GM18520 (cell line): ENCODE results near the gene PARD3.

ENCODE experiments used
- ATAC-seq: cut with Tn5 transposase; IDR thresholded peaks from one replicate; pipeline ENCODE4 v1.9.1; 2021; ENCODE audit not compliant: unreplicated experiment

The PARD3 gene

DNA sequence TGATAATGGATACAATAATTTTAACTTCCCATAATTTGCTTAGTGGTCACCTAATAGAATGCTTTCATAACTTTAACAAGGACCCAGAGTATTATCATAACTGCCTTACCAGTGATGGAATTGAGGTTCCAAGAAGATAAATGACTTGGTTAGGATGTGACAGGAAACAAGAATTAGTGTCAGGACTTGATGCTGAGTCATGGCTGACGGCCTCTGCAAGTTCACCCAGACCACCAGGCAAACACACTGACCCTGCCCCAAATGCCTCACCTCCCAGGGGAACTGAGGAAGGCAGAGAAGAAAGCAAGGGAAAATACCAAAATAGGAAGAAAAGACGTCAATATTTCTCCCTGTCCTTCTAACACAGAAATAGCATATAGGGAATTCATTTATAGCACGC is 636.3 kb downstream of the PARD3 start:
- ATAC-seq: no peak

DNA sequence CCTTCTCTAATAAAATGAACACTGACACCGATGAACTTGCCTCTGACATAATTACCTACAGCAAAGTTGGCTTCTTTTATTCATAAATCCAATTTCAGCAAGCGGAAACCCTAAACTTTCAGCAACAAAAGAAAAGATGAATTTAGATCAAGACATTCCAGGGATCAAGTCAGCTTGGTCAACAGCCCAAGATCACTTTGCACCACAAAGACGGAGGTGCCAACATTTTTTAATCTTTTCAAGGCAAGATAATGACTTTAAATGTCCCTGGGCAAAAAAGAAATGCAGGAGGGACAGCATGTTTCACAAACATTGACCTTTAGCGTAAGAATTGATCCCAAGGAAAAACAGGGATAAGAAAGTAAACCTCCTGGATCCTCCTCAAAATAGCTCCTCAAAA is 636.9 kb downstream of the PARD3 start:
- no peak for ATAC-seq

DNA sequence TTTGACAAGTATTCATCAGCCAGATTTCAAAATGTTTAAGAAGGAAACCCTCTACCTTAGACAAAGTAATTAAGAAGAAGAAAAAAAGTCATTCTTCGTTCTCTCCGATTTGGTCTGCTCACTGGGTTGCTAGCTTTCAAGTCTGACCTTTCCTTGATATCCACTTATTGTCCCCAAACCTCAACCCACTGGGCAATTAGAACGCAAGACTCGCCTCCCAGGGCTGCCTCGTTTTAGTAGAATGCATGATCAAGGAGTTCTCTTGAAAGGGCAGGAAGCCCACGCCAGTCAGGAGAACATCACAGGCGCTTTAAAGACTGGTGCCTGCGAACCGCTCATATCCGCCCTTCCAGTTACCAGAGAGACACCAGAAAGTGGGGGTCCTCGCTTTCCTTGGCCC is 637.7 kb downstream of the PARD3 start:
- ATAC-seq: no peak

DNA sequence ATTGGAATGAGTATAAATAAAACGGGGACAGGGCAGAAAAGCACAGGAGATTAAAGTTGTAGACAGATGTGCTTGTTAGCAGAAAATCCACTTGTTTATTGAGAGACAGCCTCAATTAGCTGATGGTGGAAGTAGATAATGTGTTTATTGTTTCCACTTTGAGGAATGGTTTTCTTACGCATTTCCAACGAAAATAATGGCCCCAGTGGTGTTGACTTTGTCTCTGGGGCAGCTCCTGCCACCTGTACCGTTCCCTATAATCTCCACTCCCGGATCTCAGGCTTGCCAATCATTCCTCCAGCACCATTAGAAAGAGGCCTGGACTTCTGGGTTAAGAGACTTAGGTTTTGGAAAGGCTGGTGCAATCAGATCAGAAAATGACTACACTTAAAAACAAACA is 638.7 kb downstream of the PARD3 start:
- no peak for ATAC-seq

DNA sequence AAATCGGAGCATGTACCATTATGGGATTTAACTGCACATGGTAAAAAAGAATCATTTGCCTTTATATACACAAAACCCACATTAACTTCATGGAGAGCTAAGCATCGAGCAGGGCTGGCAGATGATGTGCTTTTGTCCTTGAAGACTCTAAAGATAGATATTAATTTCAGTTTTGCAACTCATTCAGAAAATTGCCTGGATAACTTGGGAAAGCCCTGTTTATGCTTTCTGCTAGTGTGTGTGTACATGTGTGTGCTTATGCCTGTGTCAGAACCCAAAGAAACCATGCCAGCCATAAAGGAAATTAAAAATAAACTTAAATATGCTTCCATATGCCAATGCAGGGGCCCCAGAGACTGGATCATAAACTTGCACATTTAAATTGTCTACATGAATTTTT is 640.0 kb downstream of the PARD3 start:
- ATAC-seq: no peak

DNA sequence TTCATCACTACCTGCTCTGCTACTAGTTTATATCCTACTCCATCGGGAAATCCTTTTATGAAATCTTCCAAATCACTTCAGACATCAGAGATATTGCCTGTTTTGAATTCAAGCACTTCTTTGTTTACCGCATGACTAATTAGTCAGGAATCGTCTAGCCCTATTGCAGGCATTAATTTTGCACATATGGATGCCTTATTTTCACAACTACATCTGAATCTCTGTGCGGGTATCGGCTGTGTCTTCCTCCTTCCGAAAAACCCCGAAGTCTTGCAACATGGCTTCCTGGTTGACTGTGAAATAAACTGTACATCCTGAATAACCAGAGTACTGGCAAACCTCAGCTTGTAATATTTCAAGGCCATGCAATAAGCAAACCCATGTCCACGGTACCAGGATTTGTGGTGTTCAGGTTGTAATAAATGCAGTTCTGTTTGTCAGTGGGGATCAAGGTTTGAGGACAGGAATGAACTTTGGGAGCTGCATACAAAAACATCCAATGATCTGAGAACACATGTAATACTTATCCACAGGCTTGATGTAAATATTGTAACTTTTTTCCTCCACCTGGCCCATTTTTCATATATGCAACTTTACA is 642.1 kb downstream of the PARD3 start:
- no peak for ATAC-seq

DNA sequence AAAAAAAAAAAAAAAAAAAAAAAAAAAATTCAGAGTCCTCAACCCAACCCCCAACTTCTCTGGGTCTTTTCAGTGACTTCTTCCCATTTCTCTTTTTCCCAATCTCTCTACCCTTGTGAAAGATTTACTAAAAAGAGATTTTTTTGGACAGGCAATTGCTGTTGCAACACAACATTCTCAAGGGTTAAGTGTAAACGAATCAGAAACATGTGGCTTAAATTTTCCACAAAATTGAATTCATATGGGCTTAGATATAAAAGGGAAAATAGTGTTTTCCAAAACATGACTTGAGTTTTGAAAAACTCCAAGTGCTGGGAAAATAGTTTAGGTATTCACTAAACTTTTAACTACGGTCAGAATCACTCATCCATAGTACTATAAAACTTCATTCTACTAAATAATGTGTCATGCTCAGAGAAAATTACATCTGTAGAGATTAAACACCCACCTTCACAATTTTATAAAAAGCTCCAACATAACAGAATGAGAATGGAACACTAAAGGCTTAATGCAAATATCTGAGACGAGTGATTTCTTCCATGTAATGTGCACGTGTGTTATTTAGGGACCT is 643.1 kb downstream of the PARD3 start:
- ATAC-seq: no peak

DNA sequence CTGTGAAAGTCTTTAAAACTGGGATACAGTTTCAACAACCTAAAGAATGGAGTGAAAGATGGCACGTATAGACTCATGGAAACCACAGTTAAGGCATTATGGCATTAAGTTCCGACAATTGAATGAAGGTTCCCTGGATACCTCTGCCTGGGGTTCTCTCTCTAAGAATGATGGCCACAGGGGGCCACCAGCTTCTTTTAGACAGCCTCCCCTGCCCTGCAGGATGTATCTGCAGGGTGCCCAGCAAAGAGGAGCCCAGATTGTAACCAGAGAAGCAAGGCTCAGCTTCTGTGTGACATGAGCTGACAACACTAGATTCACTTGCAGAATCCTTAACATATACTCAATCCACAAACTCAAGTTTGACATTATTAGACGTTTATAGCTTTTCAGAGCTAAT is 645.4 kb downstream of the PARD3 start:
- ATAC-seq: no peak

DNA sequence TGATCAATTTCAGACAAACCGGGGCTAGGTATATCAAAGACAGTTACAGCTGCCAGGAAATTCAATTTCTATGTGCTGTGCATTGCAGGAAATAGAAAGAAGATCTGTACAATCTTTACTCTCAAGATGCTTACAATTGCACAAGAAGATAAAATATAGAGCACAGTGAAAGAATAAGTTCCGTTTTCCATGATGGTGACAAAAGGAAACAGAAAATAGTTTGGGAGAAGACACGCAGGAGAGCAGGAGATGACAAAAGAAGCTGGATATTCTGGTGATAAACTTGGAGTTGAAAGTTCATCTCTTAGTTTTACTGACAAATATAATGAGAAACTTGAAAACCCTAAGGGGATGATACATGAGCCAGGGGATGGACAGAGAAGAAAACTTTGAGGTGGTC is 646.0 kb downstream of the PARD3 start:
- ATAC-seq: no peak

DNA sequence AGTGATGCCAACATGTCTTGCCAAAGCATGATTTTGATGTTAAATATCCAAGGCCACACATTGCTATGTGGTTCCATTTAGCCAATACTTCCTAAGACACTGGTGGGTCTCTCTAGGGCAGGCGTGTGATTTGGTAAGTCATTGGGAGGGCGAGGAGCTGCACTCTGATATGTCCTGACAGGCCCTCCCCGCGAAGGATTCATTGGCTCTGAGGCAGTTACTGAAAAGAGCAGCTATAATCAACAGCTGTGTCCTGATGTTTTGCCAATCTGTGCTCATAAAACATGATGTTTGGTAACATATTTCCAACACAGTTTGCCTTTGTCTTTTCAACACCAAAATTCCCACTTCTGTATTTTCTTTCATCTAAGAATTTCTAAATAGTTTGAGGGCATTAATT is 646.7 kb downstream of the PARD3 start:
- no peak for ATAC-seq

DNA sequence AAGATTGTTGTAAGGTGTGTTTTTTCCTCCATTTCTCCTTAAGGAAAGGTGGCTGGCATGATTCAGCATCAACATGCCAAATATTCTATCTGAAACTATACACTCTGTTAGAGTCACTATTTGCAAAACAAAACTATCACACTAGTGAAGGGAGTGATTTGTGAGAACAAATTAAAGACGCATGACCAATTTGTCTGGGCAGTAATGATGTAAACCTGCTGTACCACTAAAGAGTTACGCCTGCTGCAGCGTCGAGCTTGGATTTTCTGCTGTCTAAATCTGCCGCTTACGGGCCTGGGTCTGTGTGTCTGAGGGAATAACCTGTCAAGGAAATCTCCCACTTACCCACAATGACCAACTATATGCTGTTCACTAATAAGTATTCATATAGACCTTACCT is 648.3 kb downstream of the PARD3 start:
- ATAC-seq: no peak

DNA sequence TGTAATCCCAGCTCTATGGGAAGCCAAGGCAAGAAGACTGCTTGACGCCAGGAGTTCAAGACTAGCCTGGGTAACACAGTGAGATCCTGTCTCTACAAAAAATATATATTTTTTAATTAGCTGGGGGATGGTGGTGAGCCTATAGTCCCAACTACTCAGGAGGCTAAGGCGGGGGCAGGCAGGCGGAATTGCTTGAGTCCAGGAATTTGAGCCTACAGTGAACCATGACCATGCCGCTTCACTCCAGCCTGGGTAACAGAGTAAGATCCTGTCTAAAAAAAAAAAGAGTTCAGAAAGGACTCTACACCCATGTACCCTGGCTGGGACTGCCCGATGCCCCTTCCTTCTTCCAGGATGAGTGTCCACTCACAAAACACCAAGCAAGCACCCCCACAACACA is 648.7 kb downstream of the PARD3 start:
- no peak for ATAC-seq

DNA sequence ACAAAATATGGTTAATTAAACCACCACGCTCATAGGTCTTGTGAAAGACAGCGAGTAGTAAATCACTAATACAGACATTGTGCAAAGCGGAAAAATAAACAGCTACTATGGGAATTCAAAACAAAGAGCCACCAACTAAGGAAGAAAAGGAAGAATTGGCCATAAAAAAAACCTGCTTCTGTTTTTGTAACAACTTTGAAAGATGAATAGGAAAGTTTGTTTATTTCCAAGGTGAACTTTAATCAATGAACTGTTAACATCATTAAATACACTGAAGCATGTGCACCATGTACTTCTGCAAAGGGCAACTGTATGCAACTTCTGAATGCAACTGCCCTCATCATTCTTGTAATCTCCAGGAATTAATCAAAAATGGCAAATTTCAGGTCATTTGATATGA is 651.1 kb downstream of the PARD3 start:
- ATAC-seq: no peak

DNA sequence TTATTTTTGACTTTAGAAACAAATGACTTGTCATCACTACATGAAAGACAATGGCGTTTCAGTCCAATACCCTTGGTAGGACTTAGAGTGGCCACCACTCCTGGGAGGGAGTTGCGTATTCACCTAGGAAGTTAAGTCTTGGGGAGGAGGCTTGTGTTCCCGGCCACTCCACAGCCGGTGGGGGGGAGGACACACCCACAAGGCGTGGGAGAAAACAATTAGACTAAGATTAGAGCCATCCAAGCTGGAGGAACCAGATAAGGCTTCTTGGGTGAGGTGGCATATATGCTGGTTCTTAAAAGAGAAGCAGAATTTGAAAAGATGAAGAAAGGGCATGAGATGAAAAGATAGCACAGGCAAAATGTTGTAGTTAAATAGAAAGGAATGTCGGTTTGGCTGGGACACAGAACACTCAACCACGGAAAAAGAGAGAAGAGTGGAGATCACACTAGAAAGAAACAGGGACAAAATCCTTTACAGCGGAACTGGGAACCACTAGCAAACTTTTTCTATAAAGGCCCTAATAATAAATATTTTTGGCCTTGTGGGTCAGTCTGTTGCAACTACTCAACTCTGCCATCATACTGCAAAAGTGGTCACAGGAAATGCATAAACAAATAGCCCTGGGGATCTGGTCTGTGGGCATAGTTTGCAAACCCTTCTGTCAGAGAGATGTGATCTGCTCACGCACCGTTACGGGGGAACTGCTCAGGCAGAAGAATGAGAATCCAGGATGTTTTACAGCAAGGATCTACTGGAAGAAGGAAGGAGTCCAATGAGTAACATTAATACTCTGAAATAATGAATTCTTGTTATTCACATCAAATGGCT is 651.8 kb downstream of the PARD3 start:
- no peak for ATAC-seq

DNA sequence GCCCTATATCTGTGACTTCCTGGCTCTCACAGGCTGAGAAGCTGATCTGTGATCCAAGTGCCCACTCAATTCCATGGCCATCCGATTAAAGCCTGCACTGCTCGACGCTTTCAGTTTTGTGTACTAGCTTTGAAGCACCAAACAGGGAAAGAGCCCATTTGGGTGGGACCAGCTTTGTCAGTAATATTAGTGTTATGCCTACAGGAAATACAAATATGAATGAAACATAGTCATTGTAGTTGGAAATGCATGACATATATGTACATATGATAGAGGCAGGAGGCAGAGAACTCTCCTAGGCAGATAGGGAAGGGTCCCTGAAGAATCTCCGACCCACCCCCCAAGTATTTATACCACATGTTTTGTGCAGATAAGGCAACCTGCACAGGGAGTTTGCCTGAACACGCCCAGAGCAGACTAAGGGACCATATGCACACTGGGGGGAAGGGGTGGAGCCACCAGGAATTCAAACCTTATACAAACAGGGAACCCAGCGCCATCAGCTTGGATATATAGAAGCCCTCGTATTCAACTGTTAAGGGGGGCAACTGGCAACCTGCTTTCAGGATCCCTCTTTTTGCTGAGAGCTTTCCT is 653.2 kb downstream of the PARD3 start:
- no peak for ATAC-seq

DNA sequence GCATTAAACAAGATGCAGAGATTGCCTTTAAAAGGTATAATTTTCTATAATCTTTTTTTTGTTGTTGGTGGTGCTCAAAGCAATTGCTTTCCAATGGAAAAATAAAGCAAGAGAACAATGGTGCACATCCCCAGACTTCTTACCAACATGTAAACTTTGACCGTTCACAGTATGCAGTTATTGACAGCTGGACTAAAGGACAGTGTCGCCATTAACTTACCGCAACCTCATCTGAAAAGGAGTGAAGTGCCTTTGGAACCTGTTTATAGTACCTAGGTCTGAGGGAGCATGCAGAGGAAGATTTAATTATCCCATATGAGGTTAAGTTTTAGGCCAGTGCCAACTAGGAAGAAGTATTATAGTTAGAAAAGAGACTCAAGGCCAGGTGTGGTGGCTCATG is 654.5 kb downstream of the PARD3 start:
- no peak for ATAC-seq

DNA sequence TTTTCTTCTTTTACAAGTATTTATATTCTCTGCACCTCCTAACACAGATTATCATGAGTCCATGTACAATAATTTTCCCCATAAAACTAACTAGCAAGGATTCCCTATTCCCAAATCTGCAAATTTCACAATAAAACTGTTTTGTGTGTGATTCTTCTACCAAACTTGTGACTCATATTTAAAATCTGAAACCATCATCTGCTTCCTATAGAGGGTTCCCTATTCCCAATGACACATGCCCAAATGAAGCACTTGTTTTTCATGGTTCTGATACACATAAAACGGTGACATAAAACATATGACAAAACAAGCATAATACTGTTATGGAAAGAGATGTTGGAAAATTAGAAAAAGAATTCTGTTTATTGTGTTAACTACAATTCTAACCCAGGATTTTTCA is 657.6 kb downstream of the PARD3 start:
- ATAC-seq: no peak

DNA sequence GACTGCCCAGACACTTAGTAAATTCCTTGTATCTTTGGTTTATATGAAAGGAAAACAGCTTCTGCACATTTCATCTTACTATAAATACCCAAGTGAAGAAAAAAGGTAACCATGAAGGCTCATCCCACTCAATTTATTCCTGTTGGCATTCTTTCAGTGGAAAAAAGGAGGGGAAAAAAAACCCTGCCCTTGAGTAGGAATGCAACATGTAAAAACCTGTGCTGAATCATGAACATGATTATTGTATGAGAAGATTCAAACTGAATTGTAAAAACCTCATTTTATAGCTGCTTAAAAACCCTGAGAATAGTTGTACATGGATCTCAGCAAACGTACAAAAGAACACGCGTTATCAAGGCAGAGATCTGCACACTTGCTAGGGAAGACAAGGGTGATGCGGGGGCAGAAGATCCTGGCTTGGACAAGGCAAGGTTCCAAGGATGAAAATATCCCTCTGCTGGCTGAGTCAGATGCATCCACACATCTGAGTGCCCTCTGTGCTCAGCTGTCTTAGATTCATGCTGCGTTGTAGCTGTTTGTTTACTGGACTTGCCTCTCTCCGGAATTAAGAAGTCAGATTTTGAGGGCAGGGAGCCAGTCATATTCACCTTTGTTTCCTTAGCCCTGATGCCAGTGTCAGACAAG is 658.2 kb downstream of the PARD3 start:
- ATAC-seq: no peak

DNA sequence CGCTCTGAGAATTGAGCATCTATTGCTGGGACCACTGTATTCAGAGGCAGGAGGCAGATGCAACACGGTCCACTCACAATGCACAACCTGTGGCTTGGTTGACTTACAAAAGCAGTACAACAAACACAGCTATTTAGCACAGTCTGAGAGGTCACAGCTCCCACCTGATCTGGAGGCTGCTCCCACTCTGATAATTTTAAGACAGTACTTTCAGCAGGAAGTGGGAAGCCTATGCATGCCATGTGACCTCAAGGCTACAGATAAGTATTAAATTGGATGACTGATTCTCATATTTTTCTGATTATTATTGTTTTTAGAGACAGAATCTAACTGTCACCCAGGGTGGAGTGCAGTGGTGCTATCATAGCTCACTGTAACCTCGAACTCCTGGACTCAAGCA is 659.3 kb downstream of the PARD3 start:
- no peak for ATAC-seq

DNA sequence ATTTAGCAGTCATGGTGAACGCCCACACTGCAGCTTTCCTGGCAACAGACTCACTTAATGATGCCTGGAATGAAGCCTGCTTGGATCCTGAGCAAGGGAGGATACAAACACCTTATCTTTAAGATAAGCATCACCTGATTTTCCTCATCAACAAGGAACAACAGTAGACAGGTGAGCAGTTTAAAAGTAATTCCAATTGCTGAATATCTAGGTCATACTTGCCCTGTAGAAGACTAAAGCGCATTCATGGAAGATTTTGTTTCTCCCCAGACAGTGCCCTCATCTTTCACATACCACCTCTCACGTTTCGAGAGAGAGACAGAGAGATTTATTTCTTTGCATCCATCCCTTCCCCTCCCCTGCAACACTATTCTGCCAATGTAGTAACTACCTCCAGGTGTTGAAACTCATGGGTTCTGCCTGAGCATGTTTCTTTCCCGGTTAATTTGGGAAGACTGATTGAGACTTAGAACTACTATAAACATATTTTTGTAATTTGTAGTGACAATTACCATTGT is 660.7 kb downstream of the PARD3 start:
- ATAC-seq: no peak

DNA sequence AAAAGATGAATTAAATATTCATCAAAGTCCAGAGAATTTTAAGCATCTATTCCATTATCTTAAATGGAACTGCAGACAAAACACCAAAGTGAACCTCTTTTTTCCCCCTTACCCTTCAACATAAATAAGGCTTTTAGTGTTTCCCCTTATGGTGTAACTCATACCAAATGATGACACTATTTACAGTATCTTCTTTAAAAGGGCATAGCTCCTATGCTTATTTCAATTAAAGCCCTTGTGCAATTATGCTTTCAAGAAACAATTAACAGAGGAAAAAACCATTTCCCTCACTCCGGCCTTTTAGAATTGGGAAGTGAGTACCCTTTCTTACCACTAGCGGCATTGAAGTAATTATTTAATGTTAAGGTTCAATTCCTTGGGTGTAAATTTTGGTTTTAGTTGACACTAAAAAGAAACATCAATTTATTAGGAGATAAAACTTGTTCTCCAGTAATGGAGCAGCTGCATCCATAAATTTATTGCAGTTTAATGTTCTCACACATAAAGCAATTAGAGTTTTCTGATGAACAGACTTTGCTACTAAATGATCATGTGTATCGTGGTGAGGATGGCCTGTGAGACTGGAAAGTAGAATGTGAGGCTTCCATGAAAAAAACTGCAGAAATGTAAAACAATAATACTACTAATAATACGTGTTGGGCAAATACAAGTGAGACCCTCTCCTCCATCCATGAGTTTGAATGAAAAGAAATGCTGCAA is 661.3 kb downstream of the PARD3 start:
- no peak for ATAC-seq
